ENCODE measurements around the gene NT5DC1. TPM values are rescaled to one million over a fixed set of nuclear protein-coding genes. Genes with fewer than 3 reads are reported as not detected.
A peak's percentile ranks its signal among the peaks of the same experiment; 100 is the strongest.

The NT5DC1 gene
- total RNA-seq, 1 experiment from 2014 or later = 37.9 TPM

GRCh38 chr6:116055513-116055912 lies 45.1 kb upstream of the NT5DC1 start:
- ChIA-PET CTCF (no interaction called here), POLR2A (ENCODE audit: low non-redundant PET) (no interaction called here)
- intact Hi-C loops (cut with micrococcal nuclease; ENCODE audit: unreplicated experiment) = loop anchor here (5.0 kb wide), 1 partner anchor 43 kb away; no protein-coding TSS in a partner anchor
- no peak for DNase-seq (ENCODE audit: low spot score)
- TSS peak; percentile 67 for BruUV-seq (replicated peaks)
- Histone ChIP-seq H3K27me3 (replicated peaks; ENCODE audit: insufficient read depth, low read depth, low read length, poor library complexity) (no peaks in the 10 kb centered on the region), H3K4me1 (ENCODE audit: insufficient read depth, low read length, poor library complexity, severe bottlenecking) (peaks cover 16% of the 10 kb centered on the region), H3K27ac (ENCODE audit: low read depth, low read length, poor library complexity, severe bottlenecking) (peak overlapping the region; percentile 81), H3K36me3 (ENCODE audit: insufficient read depth, low read length, poor library complexity, severe bottlenecking) (no peaks in the 10 kb centered on the region), H3K4me3 (ENCODE audit: low read depth, low read length, poor library complexity, severe bottlenecking) (peak overlapping the region; percentile 54), H3K9me3 (ENCODE audit: low read depth, low read length, poor library complexity, severe bottlenecking) (no peaks in the 10 kb centered on the region)
- no peak for TF ChIP-seq EZH2 (IDR thresholded peaks at IDR 0.05; ENCODE audit: borderline replicate concordance, low read depth, low read length, poor library complexity, severe bottlenecking)

- H3K4me1 ChIP-seq (ENCODE audit: insufficient read depth, low read length, poor library complexity, severe bottlenecking) = peaks cover 15% of the 10 kb centered on the region
- no peaks in the 10 kb centered on the region for H3K36me3 ChIP-seq (ENCODE audit: insufficient read depth, low read length, poor library complexity, severe bottlenecking)
- CTCF ChIA-PET = interaction anchor here (0.6 kb wide), 1 partner anchor 209 kb away, joined by 7 read pairs; no protein-coding TSS in a partner anchor
- intact Hi-C loops (cut with micrococcal nuclease; ENCODE audit: unreplicated experiment) = loop anchor here (5.0 kb wide), 1 partner anchor 45 kb away; no protein-coding TSS in a partner anchor
- H3K9me3 ChIP-seq (ENCODE audit: low read depth, low read length, poor library complexity, severe bottlenecking) = no peaks in the 10 kb centered on the region
- POLR2A ChIA-PET (ENCODE audit: low non-redundant PET) = no interaction called here
- H3K27ac ChIP-seq (ENCODE audit: low read depth, low read length, poor library complexity, severe bottlenecking) = peak overlapping the region; percentile 47
- no TSS peak for BruUV-seq (replicated peaks)
- TF ChIP-seq EZH2 (IDR thresholded peaks at IDR 0.05; ENCODE audit: borderline replicate concordance, low read depth, low read length, poor library complexity, severe bottlenecking) (no peak), CTCF (conservative IDR thresholded peaks at IDR 0.05; ENCODE audit: low read depth, low read length) (no peak)
- peak; percentile 55 for DNase-seq (ENCODE audit: low spot score)
- peak overlapping the region; percentile 54 for H3K4me3 ChIP-seq (ENCODE audit: low read depth, low read length, poor library complexity, severe bottlenecking)
- H3K27me3 ChIP-seq (replicated peaks; ENCODE audit: insufficient read depth, low read depth, low read length, poor library complexity) = no peaks in the 10 kb centered on the region
These were observed 42.9 kb upstream of the NT5DC1 start for GRCh38 chr6:116057766-116058165.

GRCh38 chr6:116059713-116060571 lies 40.7 kb upstream of the NT5DC1 start:
- ChIA-PET POLR2A (ENCODE audit: low non-redundant PET) (no interaction called here), CTCF (interaction anchor here (0.9 to 1.0 kb wide), 2 partner anchors 41 to 49 kb away, joined by 3 to 4 read pairs; no protein-coding TSS in a partner anchor)
- Histone ChIP-seq H3K27me3 (replicated peaks; ENCODE audit: insufficient read depth, low read depth, low read length, poor library complexity) (no peaks in the 10 kb centered on the region), H3K27ac (ENCODE audit: low read depth, low read length, poor library complexity, severe bottlenecking) (peak overlapping the region; percentile 74), H3K4me1 (ENCODE audit: insufficient read depth, low read length, poor library complexity, severe bottlenecking) (peaks cover 11% of the 10 kb centered on the region), H3K36me3 (ENCODE audit: insufficient read depth, low read length, poor library complexity, severe bottlenecking) (no peaks in the 10 kb centered on the region), H3K9me3 (ENCODE audit: low read depth, low read length, poor library complexity, severe bottlenecking) (no peaks in the 10 kb centered on the region), H3K4me3 (ENCODE audit: low read depth, low read length, poor library complexity, severe bottlenecking) (peak overlapping the region; percentile 54)
- BruUV-seq (replicated peaks) = no TSS peak
- peak; percentile 26 for DNase-seq (ENCODE audit: low spot score)
- TF ChIP-seq CTCF (conservative IDR thresholded peaks at IDR 0.05; ENCODE audit: low read depth, low read length) (no peak), EZH2 (IDR thresholded peaks at IDR 0.05; ENCODE audit: borderline replicate concordance, low read depth, low read length, poor library complexity, severe bottlenecking) (no peak)
- intact Hi-C loops (cut with micrococcal nuclease; ENCODE audit: unreplicated experiment) = loop anchor here (5.0 kb wide), 2 partner anchors 37 to 48 kb away; no protein-coding TSS in a partner anchor
